GM23338 (cell line): Measurements from ENCODE around the gene GP1BB. TPM values are rescaled to one million over a fixed set of nuclear protein-coding genes. Genes with fewer than 3 reads are reported as not detected.

Source experiments
- ATAC-seq: fragments of 200-7000 bp; cut with Tn5 transposase; 3 replicates; pipeline ENCODE4 v1.9.1; 2020
- DNase-seq: peaks from one replicate; pipeline ENCODE4 v3.0.0-alpha.2; 2015; ENCODE audit warnings: low spot score
- H2AFZ ChIP-seq: fragments of 200-600 bp; sonication (generic); 2 replicates; pipeline ENCODE4 v1.8.0; 2016; ENCODE audit warnings: antibody characterized with exemption, mild to moderate bottlenecking, moderate library complexity
- H3F3A ChIP-seq: fragments of 200-600 bp; sonication (generic); replicated peaks from 2 replicates; pipeline ENCODE4 v1.8.0; 2017; ENCODE audit warnings: antibody characterized with exemption, mixed run types, low read depth
- H3K27ac ChIP-seq: fragments of 200-600 bp; sonication (generic); 2 replicates; pipeline ENCODE4 v1.6.1; 2016; ENCODE audit warnings: low read depth
- H3K27me3 ChIP-seq: fragments of 200-600 bp; sonication (generic); 2 replicates; pipeline ENCODE4 v1.8.0; 2016; ENCODE audit warnings: mild to moderate bottlenecking, mixed run types, moderate library complexity; ENCODE audit not compliant: insufficient read depth
- H3K36me3 ChIP-seq: fragments of 200-600 bp; sonication (generic); 2 replicates; pipeline ENCODE4 v1.8.0; 2016; ENCODE audit warnings: mild to moderate bottlenecking; ENCODE audit not compliant: insufficient read depth
- H3K4me1 ChIP-seq: fragments of 200-600 bp; sonication (generic); 2 replicates; pipeline ENCODE4 v1.8.0; 2016; ENCODE audit warnings: mild to moderate bottlenecking, moderate library complexity; ENCODE audit not compliant: insufficient read depth
- H3K4me2 ChIP-seq: fragments of 200-600 bp; sonication (generic); 2 replicates; pipeline ENCODE4 v1.7.1; 2017; ENCODE audit warnings: mixed run types
- H3K4me3 ChIP-seq: fragments of 200-600 bp; sonication (generic); 2 replicates; pipeline ENCODE4 v1.6.1; 2016; ENCODE audit warnings: mixed run types
- H3K79me2 ChIP-seq: fragments of 200-600 bp; sonication (generic); replicated peaks from 2 replicates; pipeline ENCODE4 v1.8.0; 2017; ENCODE audit warnings: mild to moderate bottlenecking; ENCODE audit not compliant: insufficient read depth
- H3K9me2 ChIP-seq: fragments of 200-600 bp; sonication (generic); 2 replicates; pipeline ENCODE4 v1.8.0; 2017; ENCODE audit not compliant: insufficient read depth
- H4K20me1 ChIP-seq: fragments of 200-600 bp; sonication (generic); replicated peaks from 2 replicates; pipeline ENCODE4 v1.8.0; 2017; ENCODE audit warnings: mild to moderate bottlenecking; ENCODE audit not compliant: insufficient read depth
- H3K27ac Mint-ChIP-seq: 2 replicates; pipeline ENCODE4 v1.8.0; 2020; ENCODE audit warnings: inconsistent platforms, mild to moderate bottlenecking, moderate library complexity, mixed read lengths
- H3K27me3 Mint-ChIP-seq: 3 replicates; pipeline ENCODE4 v1.8.0; 2022; ENCODE audit warnings: low read depth, mild to moderate bottlenecking, moderate library complexity, mixed read lengths, inconsistent platforms; ENCODE audit not compliant: insufficient read depth, poor library complexity
- H3K36me3 Mint-ChIP-seq: 3 replicates; pipeline ENCODE4 v1.8.0; 2021; ENCODE audit warnings: low read depth, mild to moderate bottlenecking, inconsistent platforms, moderate library complexity, mixed read lengths
- H3K4me1 Mint-ChIP-seq: 3 replicates; pipeline ENCODE4 v1.8.0; 2020; ENCODE audit warnings: mild to moderate bottlenecking, inconsistent platforms, mixed read lengths
- H3K4me3 Mint-ChIP-seq: 3 replicates; pipeline ENCODE4 v1.8.0; 2021; ENCODE audit warnings: moderate library complexity, mild to moderate bottlenecking, inconsistent platforms, mixed read lengths
- H3K9me3 Mint-ChIP-seq: 3 replicates; pipeline ENCODE4 v1.8.0; 2020; ENCODE audit warnings: moderate library complexity, mild to moderate bottlenecking, inconsistent platforms, mixed read lengths
- CTCF ChIP-seq, 2 experiments: fragments of 200-600 bp in 1 of 2; sonication (generic) in 1 of 2; conservative IDR thresholded peaks; 2 replicates each; pipeline versions ENCODE4 v1.5.1 to v1.6.1; 2016 to 2017; ENCODE audit warnings: antibody characterized with exemption in 2 of 2, low read depth in 2 of 2, mild to moderate bottlenecking in 2 of 2, moderate library complexity in 1 of 2
- EZH2 ChIP-seq: fragments of 200-600 bp; sonication (generic); IDR thresholded peaks from one replicate; pipeline ENCODE4 v1.8.0; 2017; ENCODE audit warnings: antibody characterized with exemption, mild to moderate bottlenecking, low read depth; ENCODE audit not compliant: unreplicated experiment
- EZH2phosphoT487 ChIP-seq: fragments of 200-600 bp; sonication (generic); IDR thresholded peaks from one replicate; pipeline ENCODE4 v1.8.1; 2018; ENCODE audit warnings: antibody characterized with exemption; ENCODE audit not compliant: unreplicated experiment
- POLR2AphosphoS5 ChIP-seq: IDR thresholded peaks from 2 replicates; pipeline ENCODE4 v1.6.1; 2016; ENCODE audit warnings: antibody characterized with exemption, low read depth
- STAT1 ChIP-seq: IDR thresholded peaks from one replicate; pipeline ENCODE4 v1.6.1; 2016; ENCODE audit warnings: antibody characterized with exemption; ENCODE audit not compliant: unreplicated experiment
- ZNF462 ChIP-seq: fragments of 250-450 bp; sonication (Bioruptor Pico); IDR thresholded peaks from 2 replicates; pipeline ENCODE4 v1.5.0; 2020; ENCODE audit warnings: mild to moderate bottlenecking, moderate library complexity
- polyA plus RNA-seq: library from polyadenylated mRNA; unstranded; fragments of >200 nt; fragmentation: Nextera tagmentation; extraction: Ambion mirVana; gene quantifications from 2 replicates; pipeline ENCODE4 v1.2.1, GENCODE V29; 2016
- total RNA-seq: library from RNA; depleted of rRNA; stranded (reverse); fragments of >200 nt; shearing (Covaris generic); gene quantifications from 2 replicates; pipeline ENCODE4 v1.2.3, GENCODE V29; 2014

GP1BB gene
- total and polyA plus RNA-seq, 2 experiments from 2014 or later, result 0.53 to 1.3 TPM

- Histone ChIP-seq H3K27me3 (no peaks in the 10 kb centered on the region), H3K4me2 (no peak overlapping the region), H3K4me1 (peaks cover 9% of the 10 kb centered on the region; the same call in 1 of the 2 replicates), H3K9me2 (no peaks in the 10 kb centered on the region), H3K4me3 (no peak overlapping the region), H3K36me3 (no peaks in the 10 kb centered on the region), H3F3A (no peaks in the 10 kb centered on the region), H3K27ac (no peak overlapping the region), H4K20me1 (no peaks in the 10 kb centered on the region), H2AFZ (peak overlapping the region; percentile 81), H3K79me2 (no peaks in the 10 kb centered on the region)
- Mint-ChIP-seq H3K9me3 (peaks cover 13% of the 10 kb centered on the region), H3K4me3 (no peak overlapping the region), H3K36me3 (no peaks in the 10 kb centered on the region), H3K27ac (no peak overlapping the region), H3K27me3 (peaks cover 4% of the 10 kb centered on the region), H3K4me1 (peaks cover 8% of the 10 kb centered on the region)
- TF ChIP-seq EZH2, result no peak
- TF ChIP-seq CTCF (conservative IDR thresholded peaks at IDR 0.05; ENCODE audit: low read depth in 2 of 2), result peak; percentile 90 to 95
- ATAC-seq, result peak; percentile 99
- peak; percentile 78 for DNase-seq
Observed at GRCh38 chr22:19679522-19680101, 43.7 kb upstream of the GP1BB start.

GRCh38 chr22:19680287-19680881 lies 43.0 kb upstream of the GP1BB start:
- peaks cover 8% of the 10 kb centered on the region for H3K4me1 Mint-ChIP-seq
- no peak overlapping the region for H3K27ac Mint-ChIP-seq
- no peak overlapping the region for H3K4me3 ChIP-seq
- no peak for TF ChIP-seq CTCF (conservative IDR thresholded peaks at IDR 0.05; ENCODE audit: low read depth in 2 of 2)
- TF ChIP-seq STAT1, result no peak
- TF ChIP-seq EZH2phosphoT487, result no peak
- no peak for TF ChIP-seq POLR2AphosphoS5
- no peak for TF ChIP-seq ZNF462 (CRISPR knock-in tag)

More at GRCh38 chr22:19680287-19680881, 43.0 kb upstream of the GP1BB start:
- H3K4me3 Mint-ChIP-seq, result no peak overlapping the region
- H3K9me3 Mint-ChIP-seq, result peaks cover 13% of the 10 kb centered on the region
- peaks cover 2% of the 10 kb centered on the region for H3K27me3 Mint-ChIP-seq
- H3K27me3 ChIP-seq, result no peaks in the 10 kb centered on the region
- ATAC-seq, result no peak
- H3K4me1 ChIP-seq, result peaks cover 9% of the 10 kb centered on the region; the same call in 1 of the 2 replicates
- no peaks in the 10 kb centered on the region for H4K20me1 ChIP-seq
- H3K79me2 ChIP-seq, result no peaks in the 10 kb centered on the region
- H3K9me2 ChIP-seq, result no peaks in the 10 kb centered on the region
- no peaks in the 10 kb centered on the region for H3K36me3 Mint-ChIP-seq
- H3F3A ChIP-seq, result no peaks in the 10 kb centered on the region
- H3K4me2 ChIP-seq, result no peak overlapping the region
- no peaks in the 10 kb centered on the region for H3K36me3 ChIP-seq
- no peak overlapping the region for H2AFZ ChIP-seq
- DNase-seq, result no peak
- H3K27ac ChIP-seq, result no peak overlapping the region
